GM04504 (cell line): ENCODE measurements around the gene HLCS.

Experiments
- DNase-seq: peaks from one replicate; pipeline ENCODE4 v3.0.0-alpha.2; 2012; ENCODE audit warnings: low read depth

Gene HLCS

GRCh38 chr21:36776981-36777617, 189.4 kb downstream of the HLCS start:
- no peak for DNase-seq

GRCh38 chr21:36773995-36774394, 192.5 kb downstream of the HLCS start:
- DNase-seq = no peak

GRCh38 chr21:36773117-36773516, 193.4 kb downstream of the HLCS start:
- peak; percentile 50 for DNase-seq

- no peak for DNase-seq
Observed at GRCh38 chr21:36769051-36769839, 197.2 kb downstream of the HLCS start.

- no peak for DNase-seq
Observed at GRCh38 chr21:36768496-36768895, 198.0 kb downstream of the HLCS start.

- DNase-seq = no peak
Observed at GRCh38 chr21:36767096-36767495, 199.4 kb downstream of the HLCS start.

- DNase-seq = no peak
Observed at GRCh38 chr21:36766511-36766910, 200.0 kb downstream of the HLCS start.

- DNase-seq = no peak
Observed at GRCh38 chr21:36765229-36765628, 201.2 kb downstream of the HLCS start.

GRCh38 chr21:36763305-36763704, 203.2 kb downstream of the HLCS start:
- no peak for DNase-seq

GRCh38 chr21:36762642-36763041, 203.8 kb downstream of the HLCS start:
- DNase-seq = no peak

- no peak for DNase-seq
Observed at GRCh38 chr21:36761685-36762084, 204.8 kb downstream of the HLCS start.

GRCh38 chr21:36759348-36760083, 207.0 kb downstream of the HLCS start:
- no peak for DNase-seq

GRCh38 chr21:36757196-36757595, 209.3 kb downstream of the HLCS start:
- DNase-seq = no peak

- DNase-seq = no peak
Observed at GRCh38 chr21:36756527-36756926, 209.9 kb downstream of the HLCS start.

GRCh38 chr21:36754241-36754898, 212.1 kb downstream of the HLCS start:
- no peak for DNase-seq

- no peak for DNase-seq
Observed at GRCh38 chr21:36753556-36753955, 212.9 kb downstream of the HLCS start.

GRCh38 chr21:36751383-36751782, 215.1 kb downstream of the HLCS start:
- DNase-seq = no peak

- DNase-seq = no peak
Observed at GRCh38 chr21:36750576-36750959, 215.9 kb downstream of the HLCS start.

- no peak for DNase-seq
Observed at GRCh38 chr21:36749935-36750575, 216.4 kb downstream of the HLCS start.

GRCh38 chr21:36747815-36748383, 218.6 kb downstream of the HLCS start:
- no peak for DNase-seq

GRCh38 chr21:36747041-36747814, 219.2 kb downstream of the HLCS start:
- DNase-seq = no peak
